Smooth muscle cell of the brain vasculature (primary cell): ENCODE results near the gene KIF12.
"Not testable (repeated sequence)": the region's sequence is repeated elsewhere in the genome, so short reads cannot be mapped to it uniquely, and the experiment has no call there.

Experiments
- DNase-seq: peaks from one replicate; pipeline ENCODE4 v3.0.0-alpha.2; 2012; ENCODE audit warnings: low read depth, low spot score

The KIF12 gene

GRCh38 chr9:114084282-114085073, 14.6 kb downstream of the KIF12 start:
- DNase-seq = no peak

DNA sequence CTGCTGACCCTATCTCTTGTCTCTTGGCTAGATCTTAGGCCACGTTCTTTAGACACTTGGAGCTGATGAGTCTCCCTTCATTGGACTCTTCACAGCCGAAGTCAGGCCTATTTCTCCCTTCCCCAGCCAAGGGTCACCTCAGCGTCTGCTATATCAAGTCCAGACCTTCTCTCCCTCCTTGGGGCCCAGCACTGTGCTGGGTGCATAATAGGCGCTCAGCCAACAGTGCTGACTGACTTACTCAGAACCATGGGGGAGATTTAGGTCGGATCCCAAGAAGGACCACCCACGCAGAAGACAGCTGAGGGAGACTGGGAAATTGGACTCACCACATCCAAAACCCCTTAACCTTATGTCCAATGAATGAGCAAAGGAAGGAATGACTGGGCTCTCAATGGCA, 15.4 kb downstream of the KIF12 start:
- no peak for DNase-seq

DNA sequence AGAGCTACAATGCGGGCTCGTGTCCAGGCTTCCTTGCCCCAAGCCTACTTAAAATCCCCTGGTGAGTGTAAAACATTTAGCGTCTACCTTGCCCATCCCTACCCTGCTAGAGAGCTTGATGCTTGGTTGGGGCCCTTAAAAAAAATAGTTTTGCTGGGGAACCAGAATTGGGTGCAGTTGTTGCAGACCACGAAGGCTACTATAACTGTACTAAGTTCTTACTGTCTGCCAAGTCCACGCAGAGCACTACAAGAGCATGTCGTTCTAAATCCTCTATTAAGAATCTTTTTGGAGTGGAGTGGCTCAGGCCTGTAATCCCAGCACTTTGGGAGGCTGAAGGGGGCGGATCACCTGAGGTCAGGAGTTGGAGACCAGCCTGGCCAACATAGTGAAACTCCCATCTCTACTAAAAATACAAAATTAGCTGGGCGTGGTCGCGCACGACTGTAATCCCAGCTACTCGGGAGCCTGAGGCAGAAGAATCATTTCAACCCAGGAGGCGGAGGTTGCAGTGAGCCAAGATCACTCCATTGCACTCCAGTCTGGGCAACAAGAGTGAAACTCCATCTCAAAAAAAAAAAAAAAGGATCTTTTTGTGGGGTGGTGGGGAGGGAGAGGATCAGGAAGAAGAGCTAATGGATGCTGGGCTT, 16.2 kb downstream of the KIF12 start:
- DNase-seq = not testable (repeated sequence)

GRCh38 chr9:114082017-114082762, 16.9 kb downstream of the KIF12 start:
- DNase-seq = peak; percentile 75

DNA sequence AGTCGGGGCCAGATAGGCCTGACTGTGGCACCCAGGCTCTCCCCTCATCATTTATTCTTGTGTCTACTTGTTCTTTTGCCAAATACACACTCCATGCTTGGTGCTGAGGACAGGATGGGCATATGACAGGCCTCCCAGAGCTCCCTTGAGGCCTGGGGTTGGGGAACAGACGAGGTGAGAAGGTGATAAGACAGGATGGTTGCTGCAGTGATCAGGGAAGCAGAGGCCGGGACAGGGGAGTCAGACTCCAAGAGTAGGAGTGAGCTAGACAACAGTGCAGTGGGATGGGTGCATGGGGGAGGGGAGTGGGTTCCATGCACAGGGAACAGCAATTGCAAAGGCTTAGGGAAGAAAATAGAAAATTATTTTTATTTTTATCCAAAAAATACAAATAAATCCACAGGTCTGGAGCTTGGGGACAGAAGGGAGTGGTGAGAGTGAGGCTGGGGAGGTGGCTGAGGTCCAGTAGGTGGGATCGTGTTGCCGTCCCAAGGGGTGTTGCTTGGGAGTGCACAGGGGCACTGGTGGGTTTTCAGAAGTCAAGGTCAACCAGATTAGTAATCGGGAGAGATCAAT, 17.6 kb downstream of the KIF12 start:
- no peak for DNase-seq

GRCh38 chr9:114080773-114081440, 18.2 kb downstream of the KIF12 start:
- DNase-seq = no peak

DNA sequence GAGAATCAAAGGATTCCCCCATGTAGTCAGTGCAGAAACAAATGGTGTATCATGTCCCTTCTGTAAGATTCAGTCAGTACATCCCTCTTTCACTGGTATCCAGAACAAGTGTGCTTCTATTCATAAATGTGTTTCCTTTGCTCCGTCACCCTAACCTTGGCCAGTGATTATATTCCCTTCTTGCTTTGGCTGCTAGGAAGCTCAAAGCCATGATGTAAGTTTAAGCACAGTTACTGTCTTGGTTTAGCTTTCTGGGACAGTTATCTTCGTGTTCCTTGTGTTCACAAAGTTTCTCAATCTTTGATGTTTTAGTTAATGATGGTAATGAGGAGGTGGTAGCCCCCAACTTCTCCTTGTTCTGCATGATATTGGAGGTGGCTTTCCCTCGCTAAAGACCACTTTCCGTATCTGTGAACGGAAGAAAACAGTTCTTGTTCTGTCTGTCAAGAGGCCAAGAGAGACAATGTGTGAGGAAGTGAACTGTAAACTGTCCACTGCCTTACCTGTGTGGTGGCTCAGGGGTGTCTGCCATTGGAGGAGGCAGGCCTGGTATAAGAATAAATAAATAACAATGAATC, 18.8 kb downstream of the KIF12 start:
- DNase-seq = no peak

DNA sequence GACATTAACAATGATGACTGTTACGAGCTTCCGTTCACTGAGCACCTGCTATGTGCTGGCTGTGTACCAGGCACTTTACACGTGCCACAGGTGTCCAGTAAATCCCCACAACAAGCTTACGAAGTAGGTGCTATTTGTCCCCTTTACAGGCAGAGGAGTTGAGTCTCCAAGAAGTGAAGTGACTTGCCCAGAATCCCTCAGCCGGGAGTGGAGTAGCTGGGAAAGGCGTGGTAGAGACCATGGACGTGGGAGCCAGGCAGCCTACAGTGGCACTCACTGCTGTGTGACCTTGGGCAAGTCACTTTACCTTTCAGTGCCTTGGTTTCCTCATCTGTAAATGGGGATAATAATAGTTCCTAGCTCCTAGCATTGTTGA, 20.3 kb downstream of the KIF12 start:
- no peak for DNase-seq

DNA sequence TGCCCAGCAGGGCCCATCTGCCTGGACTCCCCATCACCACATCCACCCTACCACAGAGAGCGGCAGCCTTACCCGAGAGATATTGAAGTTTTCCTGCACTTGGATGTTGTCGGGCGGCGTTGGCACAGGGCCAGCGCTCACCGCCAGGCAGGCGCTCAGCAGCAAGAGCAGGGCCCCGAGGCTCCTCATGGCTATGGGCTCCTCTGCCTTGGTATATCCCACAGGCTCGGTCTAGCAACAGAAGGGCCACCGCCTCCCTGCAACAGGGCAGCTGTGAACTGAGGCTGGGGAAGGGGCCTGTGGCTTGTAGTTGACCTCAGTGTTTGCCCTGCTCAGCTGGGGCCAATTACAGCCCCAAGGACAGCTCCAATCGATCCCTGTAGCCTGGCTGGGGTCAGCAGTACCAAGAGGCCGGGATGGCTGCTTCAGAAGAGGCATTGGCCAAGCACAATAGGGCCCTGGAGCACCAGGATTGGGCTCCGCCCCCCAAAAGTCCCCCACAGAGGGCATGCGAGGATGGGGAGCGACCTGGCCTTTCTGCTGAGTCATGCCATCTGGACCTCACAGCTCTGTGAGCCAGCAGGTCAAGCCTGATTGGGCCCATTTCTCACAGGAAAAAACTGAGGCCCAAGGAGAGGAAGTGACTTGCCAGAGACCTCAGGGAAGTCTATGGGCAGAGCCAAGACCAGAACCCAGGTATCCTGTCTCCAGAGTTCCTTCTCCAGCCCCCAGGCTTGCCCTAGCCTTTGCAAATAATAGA, 20.9 kb downstream of the KIF12 start, which contains the start of gene AMBP:
Gene AMBP, minus strand, starts transcription at position 280 of the 760 bp plus-strand sequence. Its CDS starts 91 bp downstream, at position 189.
- no peak for DNase-seq

DNA sequence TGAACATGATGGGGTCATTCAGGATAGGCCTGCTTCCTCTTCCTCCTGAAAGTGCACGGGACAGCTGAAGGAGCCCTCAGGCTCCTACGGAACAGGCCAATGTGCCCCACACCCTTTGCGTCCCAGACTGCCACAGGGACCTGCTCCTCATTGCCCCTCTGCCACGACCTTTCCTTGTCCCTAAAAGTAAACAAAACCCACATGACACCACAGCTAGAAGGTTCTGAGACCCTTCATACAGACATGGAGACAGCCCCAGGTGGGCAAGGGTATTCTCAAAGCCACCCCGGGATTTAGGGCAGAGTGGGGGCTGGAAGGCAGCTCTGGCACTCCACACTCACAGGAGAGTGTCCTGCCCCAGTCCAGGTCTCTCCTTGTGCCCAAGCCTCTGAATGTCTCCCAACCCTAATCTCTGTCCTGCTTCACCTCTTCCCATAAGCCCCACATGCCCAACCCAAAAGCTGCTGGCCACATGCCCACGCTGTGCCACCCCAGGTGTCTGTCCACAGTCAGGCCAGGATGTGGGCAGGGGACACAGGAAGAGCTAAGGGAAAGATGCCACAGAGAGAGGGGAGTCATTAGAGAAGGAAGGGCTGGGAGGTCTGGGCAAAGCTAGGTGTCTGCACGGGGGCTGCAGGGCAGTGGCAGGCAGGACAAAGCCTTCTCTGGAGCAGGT, 21.8 kb downstream of the KIF12 start:
- no peak for DNase-seq

DNA sequence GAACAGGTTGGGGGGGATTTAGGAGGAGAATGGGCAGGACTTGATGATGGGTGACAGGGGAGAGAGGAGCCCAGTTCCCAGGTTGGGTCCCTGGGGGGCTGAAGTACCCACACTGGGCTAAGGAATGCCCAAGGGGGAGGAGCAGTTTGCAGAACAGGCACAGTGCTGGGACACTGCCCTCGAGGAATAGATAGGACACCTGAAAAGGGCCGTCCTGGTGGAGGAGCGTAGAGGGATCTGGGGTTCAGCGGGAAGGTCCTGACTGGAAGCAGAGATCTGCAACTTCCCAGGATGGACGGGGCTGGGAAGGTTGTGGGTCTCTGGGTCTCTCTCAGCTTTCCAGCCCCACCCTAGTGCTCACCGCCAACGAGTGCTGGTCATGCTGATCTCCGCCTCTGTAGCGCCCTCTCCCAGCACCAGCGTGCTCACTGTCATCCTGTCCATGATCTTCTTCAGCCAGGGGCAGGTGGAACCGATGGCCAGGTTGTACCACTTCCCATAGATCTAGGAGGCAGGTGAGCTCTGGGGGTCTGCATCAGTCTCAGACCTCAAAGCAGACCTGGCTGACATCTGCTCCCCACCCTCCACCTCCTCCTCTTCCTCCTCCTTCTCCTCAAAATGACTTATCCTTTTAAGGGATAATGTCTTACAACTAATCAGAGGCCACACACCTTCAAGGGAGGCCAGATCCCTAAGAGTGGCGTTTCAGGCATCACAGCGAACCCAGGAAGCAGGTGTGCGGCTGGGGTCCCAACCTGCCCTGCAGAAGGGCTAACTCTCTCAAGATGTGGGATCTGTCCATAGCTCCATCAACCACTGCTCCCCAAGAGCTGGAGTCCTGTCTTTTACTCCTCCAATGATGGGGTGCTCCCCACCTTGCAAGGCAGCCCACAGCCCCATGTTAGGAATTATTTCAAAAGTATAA, 22.6 kb downstream of the KIF12 start:
- no peak for DNase-seq

DNA sequence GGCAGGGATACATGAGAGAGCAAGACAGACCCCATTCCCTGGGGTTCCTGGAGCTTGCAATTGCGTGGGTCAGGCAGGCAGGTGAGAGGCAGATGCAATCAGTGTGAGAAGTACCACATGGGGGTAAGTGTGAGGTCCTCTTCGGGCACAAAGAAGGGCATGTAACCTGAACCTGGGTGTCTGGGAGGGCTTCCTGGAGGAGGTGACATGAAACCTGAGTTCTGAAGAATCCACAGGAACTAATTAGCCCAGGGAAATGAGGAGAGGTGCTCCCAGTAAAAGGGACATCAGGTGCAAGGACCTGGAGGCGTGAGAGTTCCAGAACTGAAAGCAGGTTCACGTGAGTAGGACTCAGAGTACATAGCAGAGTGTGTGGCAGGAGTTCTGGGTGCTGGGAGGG, 23.5 kb downstream of the KIF12 start:
- DNase-seq = no peak

DNA sequence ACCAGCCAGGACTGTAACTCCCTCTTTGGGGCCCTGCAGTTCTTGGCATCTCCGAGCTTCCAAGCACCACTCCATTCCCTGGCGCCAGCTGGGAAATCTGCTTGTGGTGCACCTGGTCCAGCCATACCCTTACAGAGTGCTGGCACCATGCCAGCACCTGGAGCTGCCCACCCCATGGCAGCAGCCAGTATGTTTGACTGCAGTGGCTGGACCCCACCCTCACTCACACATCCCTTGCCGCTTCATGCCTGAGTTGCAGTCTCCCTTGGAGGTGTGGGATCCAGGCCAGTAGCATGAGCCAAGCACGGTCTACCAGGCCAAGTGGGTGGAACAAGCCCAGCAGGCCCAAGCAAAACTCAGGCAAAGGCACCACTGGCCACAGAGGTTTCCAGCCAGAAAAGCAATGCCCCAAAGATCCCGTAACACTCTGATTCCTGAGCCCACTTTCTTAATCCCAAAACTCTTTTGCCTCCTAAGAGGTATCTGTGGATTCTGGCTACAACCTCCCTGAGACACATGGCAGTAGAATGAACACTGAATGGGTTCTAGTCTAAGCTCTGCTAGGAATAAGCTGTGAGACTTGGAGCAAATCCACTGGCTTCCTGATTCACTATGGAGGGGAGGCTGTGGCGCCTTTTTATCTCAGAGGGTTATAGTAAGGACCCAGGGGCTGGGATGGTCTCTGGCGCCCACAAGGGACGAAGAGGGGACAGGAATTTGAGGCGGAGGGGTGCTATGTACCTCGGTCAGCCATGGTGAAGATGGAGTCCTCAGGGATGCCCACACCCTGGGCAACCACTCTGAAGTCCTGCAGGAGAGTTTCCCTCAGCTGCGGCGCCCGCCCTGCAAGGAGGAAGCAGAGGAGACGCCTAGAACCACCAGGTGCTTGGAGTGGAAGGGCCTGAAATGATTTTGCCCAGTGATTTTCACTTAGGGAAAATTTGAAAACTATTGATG, 26.6 kb downstream of the KIF12 start:
- no peak for DNase-seq

DNA sequence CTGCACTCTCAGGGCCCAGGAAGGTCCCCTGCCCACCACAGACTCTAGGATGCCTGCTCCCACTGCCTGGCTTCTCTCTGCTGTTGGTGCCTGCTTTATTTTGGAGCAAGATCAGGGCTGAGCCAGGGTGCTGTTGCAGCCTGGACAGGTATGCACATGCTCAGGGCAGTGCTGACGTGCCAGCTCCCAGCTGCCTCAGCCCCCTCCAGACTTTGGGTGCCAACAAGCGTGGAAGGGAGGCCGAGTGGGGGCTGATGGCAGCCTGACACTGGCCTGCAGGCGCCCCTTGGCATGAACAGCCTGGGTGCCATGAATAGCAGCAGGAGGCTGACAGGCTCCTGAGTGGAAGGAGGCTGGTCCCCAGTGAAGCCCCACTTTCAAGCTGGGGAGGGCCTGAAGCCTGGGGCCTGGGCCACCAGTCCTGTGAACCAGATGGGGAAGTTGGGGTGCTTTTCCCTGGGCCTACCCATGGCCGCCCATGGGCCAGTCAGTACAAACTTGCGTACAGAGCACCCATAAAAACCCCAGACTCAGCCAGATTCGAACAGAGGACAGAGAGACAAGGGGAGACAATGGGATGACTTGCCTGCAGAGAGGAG, 27.8 kb downstream of the KIF12 start:
- no peak for DNase-seq

GRCh38 chr9:114070188-114071103, 28.6 kb downstream of the KIF12 start:
- no peak for DNase-seq
